Posterior vena cava (tissue), 2 donors: Measurements from ENCODE around the gene CLPTM1L. TPM values are rescaled to one million over a fixed set of nuclear protein-coding genes. Genes with fewer than 3 reads are reported as not detected.

ENCODE experiments used
- DNase-seq: peaks from one replicate; pipeline ENCODE4 v3.0.0-alpha.2; 2020; ENCODE audit warnings: low spot score
- intact Hi-C, 2 donors: fragments of 100-400 bp; cut with DNase I; formaldehyde crosslinking; loops; one replicate each; pipeline versions ENCODE4 v1.14.1 to v1.14.2; 2022 to 2023
- microRNA-seq, 2 donors: library from miRNA; unstranded; fragments of <30 nt; microRNA quantifications; one replicate each; pipeline ENCODE4 v1.2.0, GENCODE V29; 2020 to 2021; ENCODE audit warnings: borderline microRNAs expressed in 2 of 2
- total RNA-seq, 2 donors: library from RNA; stranded (reverse); fragmentation: NEBNext Ultra II Directional; extraction: Animal tissue kit (Norgen Biotek cat#: 25700); gene quantifications; one replicate each; pipeline ENCODE4 v1.2.1, GENCODE V29; 2021
- donor health status: DM: yes; HTN: yes; CAD: no.
- donor health status: DM: yes; HTN: yes; CAD: no.

The CLPTM1L gene
- total RNA-seq, 2 donors from 2014 or later = 56.5 to 65.9 TPM

- intact Hi-C loops = no loop called here
- no peak for DNase-seq
Observed at GRCh38 chr5:1270933-1271914, 73.7 kb downstream of the CLPTM1L start.

GRCh38 chr5:1270426-1270825, 74.5 kb downstream of the CLPTM1L start:
- intact Hi-C loops = no loop called here
- DNase-seq = no peak

GRCh38 chr5:1268666-1269065, 76.2 kb downstream of the CLPTM1L start:
- DNase-seq = no peak
- intact Hi-C loops = no loop called here

- intact Hi-C loops = no loop called here
- DNase-seq = no peak
Observed at GRCh38 chr5:1268056-1268455, 76.8 kb downstream of the CLPTM1L start.

Small RNAs within 50 kb of the gene (microRNA-seq; reads per million reads assigned to microRNA genes)
- gene MIR4457 = 0 reads per million in 2 donors

Other genes with a start within 250 kb of the CLPTM1L start
- 10 to 100 TPM; 23.8 to 34.6 TPM for gene SLC12A7, start 233.0 kb downstream of the CLPTM1L start, total RNA-seq
- under 1 TPM in 1 of 2 donors, not detected in 1; 0.09 TPM for gene SLC6A19, start 143.5 kb downstream of the CLPTM1L start, total RNA-seq
- gene SLC6A18, start 119.7 kb downstream of the CLPTM1L start, total RNA-seq = not detected
- gene TERT, start 50.0 kb downstream of the CLPTM1L start, total RNA-seq = under 1 TPM in 1 of 2 donors, not detected in 1; 0.14 TPM
- gene SLC6A3, start 100.3 kb upstream of the CLPTM1L start, total RNA-seq = under 1 TPM; 0.10 to 0.19 TPM
- gene LPCAT1, start 178.9 kb upstream of the CLPTM1L start, total RNA-seq = 10 to 100 TPM; 30.8 to 36.9 TPM